Smooth muscle cell of the coronary artery (primary cell): ENCODE measurements around the gene SOCS3. TPM values are rescaled to one million over a fixed set of nuclear protein-coding genes. Genes with fewer than 3 reads are reported as not detected.

Experiments
- total RNA-seq: library from RNA; depleted of rRNA; stranded (reverse); fragments of >200 nt; gene quantifications from 2 replicates; pipeline ENCODE4 v1.2.3, GENCODE V29; 2014; ENCODE audit warnings: low replicate concordance

Gene SOCS3
- total RNA-seq = 37.6 and 61.4 TPM in 2 replicates

GRCh38 chr17:78359997-78360370 is at the start of gene SOCS3:
Gene SOCS3, minus strand, starts transcription at chr17:78360077. Its CDS starts 982 bp downstream, at chr17:78359095.

GRCh38 chr17:78378225-78379130 is 18.6 kb upstream of the SOCS3 start, which contains the start of gene PGS1:
Gene PGS1, plus strand, starts transcription at chr17:78378649. Its CDS starts 17 bp downstream, at chr17:78378666.

Other genes starting within 250 kb of the SOCS3 start
- gene TMC6, start 231.3 kb downstream of the SOCS3 start, total RNA-seq = 0.47 and 1.4 TPM in 2 replicates
- not detected in 2 replicates for gene TMC8, start 229.3 kb downstream of the SOCS3 start, total RNA-seq
- not detected in 2 replicates for gene C17orf99, start 213.7 kb downstream of the SOCS3 start, total RNA-seq
- 11.0 and 23.5 TPM in 2 replicates for gene SYNGR2, start 191.5 kb downstream of the SOCS3 start, total RNA-seq
- gene TK1, start 173.0 kb downstream of the SOCS3 start, total RNA-seq = 1.5 and 43.4 TPM in 2 replicates
- gene AFMID, start 172.7 kb downstream of the SOCS3 start, total RNA-seq = 27.7 and 41.7 TPM in 2 replicates
- gene BIRC5, start 145.8 kb downstream of the SOCS3 start, total RNA-seq = 2.7 and 28.2 TPM in 2 replicates
- gene TMEM235, start 128.4 kb downstream of the SOCS3 start, total RNA-seq = not detected in 2 replicates
- gene PGS1, start 18.6 kb upstream of the SOCS3 start, total RNA-seq = 19.6 and 43.5 TPM in 2 replicates
- gene DNAH17, start 217.3 kb upstream of the SOCS3 start, total RNA-seq = under 0.01 TPM in 1 of 2 replicates, not detected in the other